Stomach (tissue), 4 donors: ENCODE results near the gene UBE2Z.

Experiments used
- POLR2A ChIP-seq, 4 donors: fragments of 450-650 bp; IDR thresholded peaks; one replicate each; pipeline ENCODE4 v1.6.1; 2016; ENCODE audit warnings: antibody characterized with exemption in 4 of 4, control low read depth in 2 of 4, mild to moderate bottlenecking in 1 of 4, moderate library complexity in 1 of 4
- TF ChIP-seq, protein P1 (sequence below), 7 experiments: fragments of 450-650 bp in 4 of 7; fragments of 200-600 bp in 3 of 7; sonication (generic) in 3 of 7; IDR thresholded peaks; one replicate each; pipeline ENCODE4 v1.5.1; 2016 to 2019; ENCODE audit warnings: antibody characterized with exemption in 7 of 7, control low read depth in 2 of 7, mild to moderate bottlenecking in 1 of 7

DNA sequence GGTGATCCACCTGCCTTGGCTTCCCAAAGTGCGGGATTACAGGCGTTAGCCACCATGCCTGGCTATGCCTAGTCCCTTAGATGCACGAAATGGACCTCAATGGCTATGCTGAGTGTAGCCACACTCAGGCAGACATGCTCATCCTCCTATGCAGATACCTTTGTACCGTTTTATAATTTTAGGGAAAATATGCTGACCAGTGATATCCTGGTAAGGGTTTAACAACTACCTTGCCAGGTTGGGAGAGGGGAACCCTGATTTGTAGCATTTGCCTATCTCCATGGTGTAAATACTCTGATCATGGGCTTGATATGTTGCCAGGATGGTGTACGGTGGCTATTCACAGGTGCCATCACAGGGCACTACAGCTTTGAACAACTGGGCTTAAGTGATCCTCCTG is 43.4 kb downstream of the UBE2Z start:
- no peak for TF ChIP-seq POLR2A (IDR thresholded peaks at IDR 0.05)
- TF ChIP-seq, protein P1, sequence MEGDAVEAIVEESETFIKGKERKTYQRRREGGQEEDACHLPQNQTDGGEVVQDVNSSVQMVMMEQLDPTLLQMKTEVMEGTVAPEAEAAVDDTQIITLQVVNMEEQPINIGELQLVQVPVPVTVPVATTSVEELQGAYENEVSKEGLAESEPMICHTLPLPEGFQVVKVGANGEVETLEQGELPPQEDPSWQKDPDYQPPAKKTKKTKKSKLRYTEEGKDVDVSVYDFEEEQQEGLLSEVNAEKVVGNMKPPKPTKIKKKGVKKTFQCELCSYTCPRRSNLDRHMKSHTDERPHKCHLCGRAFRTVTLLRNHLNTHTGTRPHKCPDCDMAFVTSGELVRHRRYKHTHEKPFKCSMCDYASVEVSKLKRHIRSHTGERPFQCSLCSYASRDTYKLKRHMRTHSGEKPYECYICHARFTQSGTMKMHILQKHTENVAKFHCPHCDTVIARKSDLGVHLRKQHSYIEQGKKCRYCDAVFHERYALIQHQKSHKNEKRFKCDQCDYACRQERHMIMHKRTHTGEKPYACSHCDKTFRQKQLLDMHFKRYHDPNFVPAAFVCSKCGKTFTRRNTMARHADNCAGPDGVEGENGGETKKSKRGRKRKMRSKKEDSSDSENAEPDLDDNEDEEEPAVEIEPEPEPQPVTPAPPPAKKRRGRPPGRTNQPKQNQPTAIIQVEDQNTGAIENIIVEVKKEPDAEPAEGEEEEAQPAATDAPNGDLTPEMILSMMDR (IDR thresholded peaks at IDR 0.05) = no peak
